Omental fat pad (tissue), 4 donors: ENCODE results near the gene UBL5. TPM values are rescaled to one million over a fixed set of nuclear protein-coding genes. Genes with fewer than 3 reads are reported as not detected.

Experiments
- ATAC-seq: fragments of 150-250 bp; one replicate; pipeline ENCODE4 v1.9.1; 2016; ENCODE audit warnings: mild to moderate bottlenecking, moderate library complexity; ENCODE audit not compliant: low FRiP score
- DNase-seq: peaks from one replicate; pipeline ENCODE4 v3.0.0-alpha.2; 2019; ENCODE audit warnings: low spot score
- total RNA-seq, 4 donors: library from RNA; depleted of rRNA; stranded (reverse); fragments of >200 nt; gene quantifications; one replicate each; pipeline ENCODE4 v1.1.0, GENCODE V29; 2016
- TF ChIP-seq, protein P1 (sequence below), 3 donors: fragments of 450-650 bp; IDR thresholded peaks; one replicate each; pipeline ENCODE4 v1.5.1; 2016 to 2017; ENCODE audit warnings: antibody characterized with exemption in 3 of 3, mild to moderate bottlenecking in 3 of 3, moderate library complexity in 2 of 3

UBL5 gene
- total RNA-seq, 4 donors from 2014 or later, result 407 to 513 (median 455) TPM

DNA sequence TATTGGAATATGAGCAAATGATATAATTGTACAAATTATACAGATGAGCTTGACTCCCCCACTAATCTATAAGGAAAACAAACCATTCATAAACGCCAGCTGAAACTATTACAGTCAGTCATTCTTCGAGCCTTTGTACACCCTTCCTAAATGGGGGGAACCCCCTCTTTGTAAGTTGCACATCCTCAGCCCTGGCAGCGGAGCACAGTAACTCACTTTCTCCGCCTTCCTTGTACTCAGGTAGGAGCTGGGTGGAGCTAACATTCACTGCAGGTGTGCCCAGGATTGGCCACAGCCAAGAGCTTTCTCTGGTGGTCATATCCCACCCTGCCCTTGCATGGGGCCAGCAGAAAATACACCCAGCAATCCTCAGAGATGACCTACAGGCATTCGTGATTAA, 36.0 kb downstream of the UBL5 start:
- ATAC-seq, result no peak
- TF ChIP-seq, protein P1, sequence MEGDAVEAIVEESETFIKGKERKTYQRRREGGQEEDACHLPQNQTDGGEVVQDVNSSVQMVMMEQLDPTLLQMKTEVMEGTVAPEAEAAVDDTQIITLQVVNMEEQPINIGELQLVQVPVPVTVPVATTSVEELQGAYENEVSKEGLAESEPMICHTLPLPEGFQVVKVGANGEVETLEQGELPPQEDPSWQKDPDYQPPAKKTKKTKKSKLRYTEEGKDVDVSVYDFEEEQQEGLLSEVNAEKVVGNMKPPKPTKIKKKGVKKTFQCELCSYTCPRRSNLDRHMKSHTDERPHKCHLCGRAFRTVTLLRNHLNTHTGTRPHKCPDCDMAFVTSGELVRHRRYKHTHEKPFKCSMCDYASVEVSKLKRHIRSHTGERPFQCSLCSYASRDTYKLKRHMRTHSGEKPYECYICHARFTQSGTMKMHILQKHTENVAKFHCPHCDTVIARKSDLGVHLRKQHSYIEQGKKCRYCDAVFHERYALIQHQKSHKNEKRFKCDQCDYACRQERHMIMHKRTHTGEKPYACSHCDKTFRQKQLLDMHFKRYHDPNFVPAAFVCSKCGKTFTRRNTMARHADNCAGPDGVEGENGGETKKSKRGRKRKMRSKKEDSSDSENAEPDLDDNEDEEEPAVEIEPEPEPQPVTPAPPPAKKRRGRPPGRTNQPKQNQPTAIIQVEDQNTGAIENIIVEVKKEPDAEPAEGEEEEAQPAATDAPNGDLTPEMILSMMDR (IDR thresholded peaks at IDR 0.05), result no peak
- DNase-seq, result no peak

DNA sequence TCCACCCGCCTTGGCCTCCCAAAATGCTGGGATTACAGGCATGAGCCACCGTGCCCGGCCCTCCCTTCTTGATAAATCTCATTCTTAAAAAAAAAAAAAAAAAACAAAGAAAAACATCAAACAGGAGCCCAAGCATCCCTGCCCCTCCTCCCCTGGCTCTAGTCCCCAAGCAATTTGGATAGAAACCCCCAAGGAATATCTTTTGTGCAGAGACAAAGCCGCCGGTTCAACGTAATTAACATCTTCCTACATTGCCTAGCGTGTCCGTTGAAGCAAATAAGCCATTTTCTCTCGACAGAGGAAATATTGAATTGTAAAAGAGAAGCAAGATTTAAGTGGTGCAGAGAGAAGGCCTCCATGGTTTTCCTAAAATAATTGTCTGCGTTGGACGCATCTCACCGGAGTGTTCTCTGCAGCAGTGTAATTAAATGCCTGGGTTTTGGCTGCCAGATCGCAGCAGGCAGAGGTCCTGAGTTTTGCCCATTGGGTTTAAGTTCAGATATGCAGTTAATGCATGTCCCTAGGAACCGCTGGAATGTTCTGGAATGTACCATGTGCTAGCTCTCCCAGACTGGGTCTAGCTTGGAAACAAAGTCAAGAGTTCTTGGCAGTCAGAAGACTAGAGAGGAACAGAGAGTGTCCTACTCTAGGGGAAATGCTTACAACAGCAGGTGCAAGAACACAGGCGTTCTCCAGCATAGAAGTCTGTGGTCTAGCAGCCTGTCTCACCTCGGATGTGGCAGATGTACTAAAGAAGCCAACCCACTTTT, 38.2 kb downstream of the UBL5 start:
- TF ChIP-seq, protein P1 (IDR thresholded peaks at IDR 0.05), result no peak
- no peak for ATAC-seq
- no peak for DNase-seq

DNA sequence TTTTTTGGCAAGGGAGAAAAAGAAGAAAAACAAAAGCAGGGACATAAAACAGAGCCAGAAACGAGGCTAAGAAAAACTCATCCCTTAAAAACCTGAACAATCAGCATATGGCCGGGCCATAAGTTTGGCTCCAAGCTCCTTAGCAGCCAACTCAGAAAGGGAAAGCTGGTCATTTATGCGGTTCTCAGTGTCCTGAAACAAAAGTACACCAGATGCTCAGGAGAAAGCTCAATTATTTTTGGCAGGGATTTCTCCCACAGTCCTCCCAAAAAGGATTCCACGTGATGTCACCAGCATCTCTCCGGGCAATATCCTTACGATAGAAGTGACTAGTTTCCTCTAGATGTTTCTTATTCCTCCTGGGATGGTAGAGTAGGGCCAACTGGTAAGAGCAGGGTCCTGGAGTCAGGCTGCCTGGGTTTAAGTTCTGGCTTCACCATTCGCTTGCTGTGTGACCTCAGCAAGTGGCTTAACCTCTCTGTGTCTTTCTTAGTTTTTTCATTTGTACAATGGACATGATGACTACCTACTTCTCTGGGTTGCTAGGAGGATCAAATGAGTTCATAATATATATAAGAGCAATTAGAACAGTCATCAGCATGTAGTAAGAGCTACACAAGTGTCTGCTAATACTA, 41.4 kb downstream of the UBL5 start:
- no peak for ATAC-seq
- no peak for DNase-seq
- TF ChIP-seq, protein P1 (IDR thresholded peaks at IDR 0.05), result no peak

- no peak for DNase-seq
- ATAC-seq, result no peak
- TF ChIP-seq, protein P1 (IDR thresholded peaks at IDR 0.05), result no peak
Measured at GRCh38 chr19:9871626-9872338, 44.1 kb downstream of the UBL5 start.

- ATAC-seq, result no peak
- TF ChIP-seq, protein P1 (IDR thresholded peaks at IDR 0.05), result no peak
- no peak for DNase-seq
Measured at GRCh38 chr19:9872618-9873242, 45.0 kb downstream of the UBL5 start.

- ATAC-seq (no peak), DNase-seq (no peak)
- TF ChIP-seq, protein P1 (IDR thresholded peaks at IDR 0.05), result no peak
Measured at GRCh38 chr19:9875031-9875627, 47.4 kb downstream of the UBL5 start.
